Measurements from ENCODE around the gene VWA8.
"Not testable (repeated sequence)": the region's sequence is repeated elsewhere in the genome, so short reads cannot be mapped to it uniquely, and the experiment has no call there.

- not testable (repeated sequence) for TF ChIP-seq POLR2AphosphoS5 (IDR thresholded peaks at IDR 0.05); CTCF (IDR thresholded peaks at IDR 0.05); POLR2A (IDR thresholded peaks at IDR 0.05; ENCODE audit: low read depth); EP300 (IDR thresholded peaks at IDR 0.05)
Observed at GRCh38 chr13:41803445-41803735, 157.5 kb downstream of the VWA8 start.
